Osteoblast (primary cell): ENCODE data around the gene PRXL2B. TPM values are rescaled to one million over a fixed set of nuclear protein-coding genes. Genes with fewer than 3 reads are reported as not detected.

Source experiments
- DNase-seq: peaks from one replicate; pipeline ENCODE4 v3.0.0; 2011; ENCODE audit warnings: low spot score, mixed read lengths; ENCODE audit not compliant: insufficient read length; ENCODE audit errors: missing footprints
- H2AFZ ChIP-seq: 2 replicates; pipeline ENCODE4 v1.6.0; 2011; ENCODE audit warnings: mild to moderate bottlenecking, low read length
- H3K27ac ChIP-seq: 2 replicates; pipeline ENCODE4 v1.5.1; 2011; ENCODE audit warnings: mild to moderate bottlenecking, low read depth, low read length, moderate library complexity
- H3K27me3 ChIP-seq: 2 replicates; pipeline ENCODE4 v1.6.0; 2012; ENCODE audit warnings: mild to moderate bottlenecking, control low read depth, inconsistent platforms, low read length, moderate library complexity; ENCODE audit not compliant: insufficient read depth
- H3K36me3 ChIP-seq: 2 replicates; pipeline ENCODE4 v1.5.1; 2011; ENCODE audit warnings: mild to moderate bottlenecking, low read length, control low read depth, moderate library complexity; ENCODE audit not compliant: insufficient read depth
- H3K4me1 ChIP-seq: 2 replicates; pipeline ENCODE4 v1.5.1; 2011; ENCODE audit warnings: mild to moderate bottlenecking, low read length, control low read depth, moderate library complexity; ENCODE audit not compliant: insufficient read depth
- H3K4me2 ChIP-seq: 2 replicates; pipeline ENCODE4 v1.6.0; 2011; ENCODE audit warnings: mild to moderate bottlenecking, low read length; ENCODE audit not compliant: insufficient read depth
- H3K4me3 ChIP-seq: fragments of 200-600 bp; sonication (generic); 3 replicates; pipeline ENCODE4 v1.5.1; 2012; ENCODE audit warnings: mild to moderate bottlenecking, low read length, inconsistent platforms; ENCODE audit not compliant: insufficient read depth
- H3K79me2 ChIP-seq: 2 replicates; pipeline ENCODE4 v1.6.0; 2012; ENCODE audit warnings: mild to moderate bottlenecking, low read length, control low read depth, inconsistent platforms; ENCODE audit not compliant: insufficient read depth
- H3K9me3 ChIP-seq: 2 replicates; pipeline ENCODE4 v1.5.1; 2011; ENCODE audit warnings: low read depth, low read length, control low read depth
- H4K20me1 ChIP-seq: 2 replicates; pipeline ENCODE4 v1.6.0; 2012; ENCODE audit warnings: mild to moderate bottlenecking, low read length, control low read depth; ENCODE audit not compliant: insufficient read depth
- total RNA-seq: library from RNA; depleted of rRNA; stranded (reverse); fragments of >200 nt; gene quantifications from 2 replicates; pipeline ENCODE4 v1.2.3, GENCODE V29; 2012
- TF ChIP-seq, protein P1 (sequence below): IDR thresholded peaks from 2 replicates; pipeline ENCODE4 v1.5.1; 2011; ENCODE audit warnings: mild to moderate bottlenecking, low read depth, low read length, moderate library complexity; ENCODE audit errors: extremely low read depth

PRXL2B gene
- total RNA-seq, 1 donor = 8.0 TPM

DNA sequence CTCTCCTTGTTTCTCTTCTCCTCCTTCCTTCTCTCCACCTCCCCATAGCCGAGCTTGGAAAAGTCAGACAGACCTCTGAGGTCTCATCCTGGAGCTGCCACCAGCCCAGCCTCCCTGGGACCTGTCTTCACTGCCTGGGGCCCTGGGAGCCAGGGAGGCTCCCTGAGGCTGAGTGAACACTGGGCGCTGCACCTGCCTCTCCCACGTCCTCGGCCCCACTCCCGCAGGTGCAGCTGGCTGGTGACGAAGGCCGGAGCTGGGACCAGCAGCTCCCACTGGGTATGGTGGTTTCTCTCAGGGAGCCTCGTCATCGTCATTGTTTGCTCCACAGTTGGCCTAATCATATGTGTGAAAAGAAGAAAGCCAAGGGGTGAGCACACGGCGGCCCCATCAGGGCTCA, 25.1 kb upstream of the PRXL2B start:
- H3K4me2 ChIP-seq = no peak overlapping the region

GRCh38 chr1:2561898-2562895, 24.4 kb upstream of the PRXL2B start:
- no peaks in the 10 kb centered on the region for H3K36me3 ChIP-seq
- no peaks in the 10 kb centered on the region for H3K9me3 ChIP-seq
- H3K27ac ChIP-seq = no peak overlapping the region
- H3K4me1 ChIP-seq = no peaks in the 10 kb centered on the region
- TF ChIP-seq, protein P1, sequence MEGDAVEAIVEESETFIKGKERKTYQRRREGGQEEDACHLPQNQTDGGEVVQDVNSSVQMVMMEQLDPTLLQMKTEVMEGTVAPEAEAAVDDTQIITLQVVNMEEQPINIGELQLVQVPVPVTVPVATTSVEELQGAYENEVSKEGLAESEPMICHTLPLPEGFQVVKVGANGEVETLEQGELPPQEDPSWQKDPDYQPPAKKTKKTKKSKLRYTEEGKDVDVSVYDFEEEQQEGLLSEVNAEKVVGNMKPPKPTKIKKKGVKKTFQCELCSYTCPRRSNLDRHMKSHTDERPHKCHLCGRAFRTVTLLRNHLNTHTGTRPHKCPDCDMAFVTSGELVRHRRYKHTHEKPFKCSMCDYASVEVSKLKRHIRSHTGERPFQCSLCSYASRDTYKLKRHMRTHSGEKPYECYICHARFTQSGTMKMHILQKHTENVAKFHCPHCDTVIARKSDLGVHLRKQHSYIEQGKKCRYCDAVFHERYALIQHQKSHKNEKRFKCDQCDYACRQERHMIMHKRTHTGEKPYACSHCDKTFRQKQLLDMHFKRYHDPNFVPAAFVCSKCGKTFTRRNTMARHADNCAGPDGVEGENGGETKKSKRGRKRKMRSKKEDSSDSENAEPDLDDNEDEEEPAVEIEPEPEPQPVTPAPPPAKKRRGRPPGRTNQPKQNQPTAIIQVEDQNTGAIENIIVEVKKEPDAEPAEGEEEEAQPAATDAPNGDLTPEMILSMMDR = peak; percentile 39
- H3K79me2 ChIP-seq = no peaks in the 10 kb centered on the region
- H4K20me1 ChIP-seq = peaks cover 3% of the 10 kb centered on the region
- H3K27me3 ChIP-seq = peaks cover 8% of the 10 kb centered on the region
- no peak overlapping the region for H2AFZ ChIP-seq
- H3K4me3 ChIP-seq = no peak overlapping the region
- DNase-seq = peak; percentile 85
- H3K4me2 ChIP-seq = no peak overlapping the region

More for the DNA sequence above, 25.1 kb upstream of the PRXL2B start:
- TF ChIP-seq, protein P1 = no peak
- peak; percentile 77 for DNase-seq
- Histone ChIP-seq H3K79me2 (peaks cover 3% of the 10 kb centered on the region), H3K4me1 (no peaks in the 10 kb centered on the region), H4K20me1 (peaks cover 3% of the 10 kb centered on the region), H3K9me3 (no peaks in the 10 kb centered on the region), H3K36me3 (no peaks in the 10 kb centered on the region), H3K4me3 (no peak overlapping the region), H2AFZ (no peak overlapping the region), H3K27me3 (peaks cover 8% of the 10 kb centered on the region), H3K27ac (no peak overlapping the region)

- H2AFZ ChIP-seq = no peak overlapping the region
- no peak overlapping the region for H3K27ac ChIP-seq
- H3K27me3 ChIP-seq = peaks cover 8% of the 10 kb centered on the region
- peak; percentile 38 for DNase-seq
- peaks cover 3% of the 10 kb centered on the region for H4K20me1 ChIP-seq
- H3K4me2 ChIP-seq = no peak overlapping the region
- H3K9me3 ChIP-seq = no peaks in the 10 kb centered on the region
- no peaks in the 10 kb centered on the region for H3K36me3 ChIP-seq
- TF ChIP-seq, protein P1 = no peak
- no peaks in the 10 kb centered on the region for H3K79me2 ChIP-seq
- H3K4me1 ChIP-seq = no peaks in the 10 kb centered on the region
- H3K4me3 ChIP-seq = no peak overlapping the region
Observed at GRCh38 chr1:2563205-2563604, 23.4 kb upstream of the PRXL2B start.
